Measurements from ENCODE around the gene NAALADL1. TPM values are rescaled to one million over a fixed set of nuclear protein-coding genes. Genes with fewer than 3 reads are reported as not detected.
A peak's percentile ranks its signal among the peaks of the same experiment; 100 is the strongest.

Gene NAALADL1
- total and polyA plus RNA-seq, 2 experiments from 2014 or later = 11.1 to 13.7 TPM

GRCh38 chr11:65067446-65067845 lies 9.1 kb upstream of the NAALADL1 start:
- H3K9me2 ChIP-seq (ENCODE audit: insufficient read depth) = no peaks in the 10 kb centered on the region
- TF ChIP-seq POLR2AphosphoS5 (IDR thresholded peaks at IDR 0.05; ENCODE audit: low read depth) (no peak), CTCF (conservative IDR thresholded peaks at IDR 0.05; ENCODE audit: low read depth in 2 of 2) (no peak), JUNB (IDR thresholded peaks at IDR 0.05; ENCODE audit: unreplicated experiment) (no peak), ZNF114 (CRISPR knock-in tag; IDR thresholded peaks at IDR 0.05) (no peak), EZH2 (IDR thresholded peaks at IDR 0.05; ENCODE audit: low read depth, unreplicated experiment) (no peak), EZH2phosphoT487 (IDR thresholded peaks at IDR 0.05; ENCODE audit: unreplicated experiment) (no peak)
- peaks cover 5% of the 10 kb centered on the region for H3K27me3 Mint-ChIP-seq (ENCODE audit: insufficient read depth, low read depth, poor library complexity)
- H3K4me3 ChIP-seq = no peak overlapping the region
- no peaks in the 10 kb centered on the region for H3K79me2 ChIP-seq (replicated peaks; ENCODE audit: insufficient read depth)
- H3K9me3 Mint-ChIP-seq = no peaks in the 10 kb centered on the region
- no peaks in the 10 kb centered on the region for H3K36me3 Mint-ChIP-seq (ENCODE audit: low read depth)
- H3K27ac ChIP-seq (ENCODE audit: low read depth) = 0 out of 2 replicates have a peak overlapping the region, but pooled peaks have one; percentile 77
- peak overlapping the region; percentile 93 for H3K27ac Mint-ChIP-seq
- H3K4me3 Mint-ChIP-seq = peak overlapping the region; percentile 39; the same call in 2 of the 3 replicates
- no peak for DNase-seq (ENCODE audit: low spot score)
- peaks cover 13% of the 10 kb centered on the region for H3K4me1 ChIP-seq (ENCODE audit: insufficient read depth)
- H3K4me2 ChIP-seq = 0 out of 2 replicates have a peak overlapping the region, but pooled peaks have one; percentile 62
- peak; percentile 8 for ATAC-seq
- H2AFZ ChIP-seq = 0 out of 2 replicates have a peak overlapping the region, but pooled peaks have one; percentile 89
- H3K4me1 Mint-ChIP-seq = peaks cover 32% of the 10 kb centered on the region
- no peaks in the 10 kb centered on the region for H3K27me3 ChIP-seq (ENCODE audit: insufficient read depth)
- H4K20me1 ChIP-seq (replicated peaks; ENCODE audit: insufficient read depth) = no peaks in the 10 kb centered on the region
- H3F3A ChIP-seq (replicated peaks; ENCODE audit: low read depth) = no peaks in the 10 kb centered on the region
- H3K36me3 ChIP-seq (ENCODE audit: insufficient read depth) = no peaks in the 10 kb centered on the region

GRCh38 chr11:65066805-65067291 lies 8.5 kb upstream of the NAALADL1 start:
- Mint-ChIP-seq H3K36me3 (ENCODE audit: low read depth) (no peaks in the 10 kb centered on the region), H3K27me3 (ENCODE audit: insufficient read depth, low read depth, poor library complexity) (peaks cover 2% of the 10 kb centered on the region), H3K9me3 (no peaks in the 10 kb centered on the region), H3K4me3 (peak overlapping the region; percentile 60), H3K4me1 (peaks cover 32% of the 10 kb centered on the region), H3K27ac (peak overlapping the region; percentile 93)
- Histone ChIP-seq H2AFZ (peak overlapping the region; percentile 89; the same call in 1 of the 2 replicates), H3F3A (replicated peaks; ENCODE audit: low read depth) (no peaks in the 10 kb centered on the region), H4K20me1 (replicated peaks; ENCODE audit: insufficient read depth) (no peaks in the 10 kb centered on the region), H3K36me3 (ENCODE audit: insufficient read depth) (no peaks in the 10 kb centered on the region), H3K4me2 (peak overlapping the region; percentile 62; the same call in 1 of the 2 replicates), H3K79me2 (replicated peaks; ENCODE audit: insufficient read depth) (no peaks in the 10 kb centered on the region), H3K27ac (ENCODE audit: low read depth) (peak overlapping the region; percentile 77; the same call in 1 of the 2 replicates), H3K27me3 (ENCODE audit: insufficient read depth) (no peaks in the 10 kb centered on the region), H3K9me2 (ENCODE audit: insufficient read depth) (no peaks in the 10 kb centered on the region), H3K4me3 (no peak overlapping the region), H3K4me1 (ENCODE audit: insufficient read depth) (peaks cover 13% of the 10 kb centered on the region)
- ATAC-seq = peak; percentile 85
- TF ChIP-seq POLR2AphosphoS5 (IDR thresholded peaks at IDR 0.05; ENCODE audit: low read depth) = peak; percentile 26; the same call in 1 of the 2 replicates
- TF ChIP-seq EZH2 (IDR thresholded peaks at IDR 0.05; ENCODE audit: low read depth, unreplicated experiment) = no peak
- peak; percentile 77 for DNase-seq (ENCODE audit: low spot score)

GRCh38 chr11:65066315-65066714 lies 8.0 kb upstream of the NAALADL1 start:
- Mint-ChIP-seq H3K4me1 (peaks cover 32% of the 10 kb centered on the region), H3K36me3 (ENCODE audit: low read depth) (no peaks in the 10 kb centered on the region), H3K4me3 (peak overlapping the region; percentile 60), H3K9me3 (no peaks in the 10 kb centered on the region), H3K27ac (peak overlapping the region; percentile 93), H3K27me3 (ENCODE audit: insufficient read depth, low read depth, poor library complexity) (peaks cover 2% of the 10 kb centered on the region)
- ATAC-seq (peak; percentile 25), DNase-seq (ENCODE audit: low spot score) (no peak)
- Histone ChIP-seq H3K4me2 (peak overlapping the region; percentile 62; the same call in 1 of the 2 replicates), H3K4me3 (no peak overlapping the region), H3K79me2 (replicated peaks; ENCODE audit: insufficient read depth) (no peaks in the 10 kb centered on the region), H3K36me3 (ENCODE audit: insufficient read depth) (no peaks in the 10 kb centered on the region), H3F3A (replicated peaks; ENCODE audit: low read depth) (no peaks in the 10 kb centered on the region), H4K20me1 (replicated peaks; ENCODE audit: insufficient read depth) (no peaks in the 10 kb centered on the region), H3K9me2 (ENCODE audit: insufficient read depth) (no peaks in the 10 kb centered on the region), H3K4me1 (ENCODE audit: insufficient read depth) (peaks cover 13% of the 10 kb centered on the region), H3K27me3 (ENCODE audit: insufficient read depth) (no peaks in the 10 kb centered on the region), H3K27ac (ENCODE audit: low read depth) (no peak overlapping the region; the same call in 1 of the 2 replicates), H2AFZ (peak overlapping the region; percentile 89; the same call in 1 of the 2 replicates)
- TF ChIP-seq POLR2AphosphoS5 (IDR thresholded peaks at IDR 0.05; ENCODE audit: low read depth) = no peak
- no peak for TF ChIP-seq ETS1 (IDR thresholded peaks at IDR 0.05)
- no peak for TF ChIP-seq NANOG (IDR thresholded peaks at IDR 0.05; ENCODE audit: borderline replicate concordance)
- no peak for TF ChIP-seq EZH2 (IDR thresholded peaks at IDR 0.05; ENCODE audit: low read depth, unreplicated experiment)
- TF ChIP-seq CREB1 (CRISPR knock-in tag; IDR thresholded peaks at IDR 0.05; ENCODE audit: low read depth) = no peak
- TF ChIP-seq CTCF (conservative IDR thresholded peaks at IDR 0.05; ENCODE audit: low read depth in 2 of 2) = no peak
- no peak for TF ChIP-seq STAT1 (IDR thresholded peaks at IDR 0.05; ENCODE audit: unreplicated experiment)
- TF ChIP-seq ZNF114 (CRISPR knock-in tag; IDR thresholded peaks at IDR 0.05) = no peak
